HG03558 (cell line): Measurements from ENCODE around the gene ZDHHC4.

Experiments used
- ATAC-seq: cut with Tn5 transposase; IDR thresholded peaks from one replicate; pipeline ENCODE4 v1.9.1; 2021; ENCODE audit warnings: moderate number of reproducible peaks; ENCODE audit not compliant: unreplicated experiment; ENCODE audit errors: extremely low read depth

Gene ZDHHC4

DNA sequence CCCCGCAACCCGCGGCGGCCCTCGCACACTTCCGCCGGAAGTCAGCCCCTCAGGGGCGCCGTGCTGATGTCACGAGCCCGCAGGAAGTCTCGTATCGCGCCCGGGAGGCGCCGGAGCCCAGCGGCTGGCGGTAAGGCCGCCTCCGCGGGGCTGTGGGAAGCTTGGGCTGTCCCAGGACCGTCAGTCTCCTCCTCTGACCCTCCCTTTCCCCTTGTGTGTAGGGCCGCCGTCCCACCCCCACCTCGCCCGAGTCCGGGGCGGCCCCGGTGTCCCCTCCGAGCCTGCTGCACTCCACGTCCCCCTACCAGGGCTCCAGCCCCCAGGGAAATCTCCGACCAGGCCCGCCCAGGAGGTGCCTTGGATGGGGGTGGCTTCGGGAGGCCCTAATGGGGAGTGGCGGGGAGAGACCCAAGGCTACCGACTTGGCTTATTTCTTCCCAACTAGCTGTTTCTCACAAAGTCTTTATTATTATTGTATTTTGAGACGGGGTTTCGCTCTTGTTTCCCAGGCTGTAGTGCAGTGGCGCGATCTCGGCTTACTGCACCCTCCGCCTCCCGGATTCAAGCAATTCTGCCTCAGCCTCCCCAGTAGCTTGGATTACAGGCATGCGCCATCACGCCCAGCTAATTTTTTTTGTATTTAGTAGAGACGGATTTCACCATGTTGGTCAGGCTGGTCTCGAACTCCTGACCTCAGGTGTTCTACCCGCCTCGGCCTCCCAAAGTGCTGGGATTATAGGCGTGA, at the start of gene ZDHHC4:
Gene ZDHHC4 (plus strand): TSS at position 86 of the 745 bp plus-strand sequence. CDS start 3,108 bp downstream, outside the sequence.
- peak; percentile 95 for ATAC-seq

DNA sequence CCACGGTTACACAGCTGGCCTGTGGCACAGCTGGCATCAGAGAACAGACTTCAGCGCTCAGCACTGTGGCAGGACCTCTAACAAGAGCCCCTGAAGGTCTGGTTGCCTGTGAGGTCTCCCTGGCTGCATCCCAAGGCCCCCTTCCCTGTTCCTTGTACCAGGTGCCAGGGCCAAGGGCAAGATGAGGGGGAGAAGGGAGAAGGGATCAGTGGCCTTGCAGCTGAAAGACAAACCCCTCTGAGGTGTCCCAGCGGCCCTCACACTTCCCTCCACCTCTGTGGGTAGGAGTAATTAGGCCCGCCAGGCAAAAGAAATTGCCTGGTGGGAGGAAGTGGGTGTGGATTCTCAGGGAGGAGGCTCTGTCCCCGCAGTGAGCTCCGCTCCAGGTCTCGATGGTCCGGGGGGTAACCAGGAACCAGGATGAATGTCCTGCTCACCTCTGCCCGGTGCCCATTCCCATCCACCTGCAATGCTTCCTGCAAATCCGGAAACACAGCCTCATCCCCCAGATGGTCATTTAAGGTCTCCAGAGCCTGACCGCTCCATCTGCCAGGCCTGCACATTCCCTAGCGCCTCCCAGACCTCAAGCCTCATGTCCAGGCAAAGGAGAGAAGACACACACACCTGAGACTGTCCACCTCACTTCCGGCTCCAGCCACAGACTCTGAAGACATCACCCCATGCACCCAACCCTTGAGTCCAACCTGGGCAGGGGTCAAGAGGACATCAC, 48.7 kb upstream of the ZDHHC4 start:
- no peak for ATAC-seq

DNA sequence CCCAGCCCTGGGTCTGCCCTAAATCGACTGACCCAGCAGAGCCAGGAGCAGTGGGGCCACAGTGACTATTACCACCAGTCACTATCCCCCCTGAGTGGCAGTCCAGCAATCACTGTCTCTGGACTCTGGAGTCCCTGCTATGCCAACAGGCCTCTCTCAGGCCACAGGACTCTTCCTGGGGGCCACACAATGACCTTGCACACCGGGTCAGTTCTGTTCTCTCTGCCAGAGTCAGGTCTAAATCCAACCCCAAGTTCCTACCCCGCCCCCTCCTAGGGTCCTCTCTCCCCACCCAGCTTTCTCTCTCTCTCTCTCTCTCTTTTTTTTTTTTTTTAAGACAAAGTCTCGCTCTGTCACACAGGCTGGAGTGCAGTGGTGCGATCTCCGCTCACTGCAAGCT, 47.6 kb upstream of the ZDHHC4 start:
- no peak for ATAC-seq

DNA sequence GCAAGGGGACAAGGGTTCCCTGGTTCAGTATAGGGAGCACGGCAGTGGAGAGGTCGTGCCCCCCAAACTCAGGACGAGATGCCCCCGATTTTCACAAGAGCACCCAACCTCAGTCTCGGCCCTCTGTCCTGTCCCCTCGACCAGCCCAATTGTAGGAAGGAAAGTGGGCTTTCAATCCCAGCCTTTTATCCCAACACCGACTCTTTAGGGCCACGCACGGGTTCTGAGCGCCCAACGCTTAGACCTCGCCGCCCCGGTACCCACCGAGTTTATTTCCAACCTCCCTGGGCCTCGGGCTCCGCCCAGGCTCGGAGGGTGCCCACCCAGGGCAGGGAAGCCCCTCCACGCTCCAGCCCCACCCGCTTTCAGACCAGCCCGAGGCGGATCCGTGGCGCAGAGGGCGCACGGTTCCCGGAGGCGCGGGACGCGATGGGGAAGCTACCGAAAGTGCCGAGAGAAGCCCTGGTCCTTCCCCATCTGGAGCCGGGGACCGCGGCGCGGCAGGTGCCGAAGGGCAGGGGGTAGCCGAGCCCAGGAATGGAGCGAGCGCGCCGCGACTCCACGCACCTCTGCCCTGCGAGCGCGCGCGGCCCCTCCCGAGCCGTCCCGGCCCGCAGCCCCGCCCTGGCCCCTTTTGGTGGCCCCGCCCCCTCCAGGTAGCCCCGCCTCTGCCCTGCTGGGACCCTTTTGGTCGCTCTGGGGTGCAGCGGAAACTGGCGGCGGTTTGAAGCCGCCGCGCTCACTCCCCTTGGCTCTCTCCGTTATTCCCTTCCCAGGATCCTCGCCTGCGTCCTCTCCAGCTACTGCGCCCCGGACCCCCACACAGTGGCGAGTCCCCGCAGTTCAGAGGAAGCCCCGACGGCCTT, 46.4 kb upstream of the ZDHHC4 start:
- ATAC-seq = no peak

DNA sequence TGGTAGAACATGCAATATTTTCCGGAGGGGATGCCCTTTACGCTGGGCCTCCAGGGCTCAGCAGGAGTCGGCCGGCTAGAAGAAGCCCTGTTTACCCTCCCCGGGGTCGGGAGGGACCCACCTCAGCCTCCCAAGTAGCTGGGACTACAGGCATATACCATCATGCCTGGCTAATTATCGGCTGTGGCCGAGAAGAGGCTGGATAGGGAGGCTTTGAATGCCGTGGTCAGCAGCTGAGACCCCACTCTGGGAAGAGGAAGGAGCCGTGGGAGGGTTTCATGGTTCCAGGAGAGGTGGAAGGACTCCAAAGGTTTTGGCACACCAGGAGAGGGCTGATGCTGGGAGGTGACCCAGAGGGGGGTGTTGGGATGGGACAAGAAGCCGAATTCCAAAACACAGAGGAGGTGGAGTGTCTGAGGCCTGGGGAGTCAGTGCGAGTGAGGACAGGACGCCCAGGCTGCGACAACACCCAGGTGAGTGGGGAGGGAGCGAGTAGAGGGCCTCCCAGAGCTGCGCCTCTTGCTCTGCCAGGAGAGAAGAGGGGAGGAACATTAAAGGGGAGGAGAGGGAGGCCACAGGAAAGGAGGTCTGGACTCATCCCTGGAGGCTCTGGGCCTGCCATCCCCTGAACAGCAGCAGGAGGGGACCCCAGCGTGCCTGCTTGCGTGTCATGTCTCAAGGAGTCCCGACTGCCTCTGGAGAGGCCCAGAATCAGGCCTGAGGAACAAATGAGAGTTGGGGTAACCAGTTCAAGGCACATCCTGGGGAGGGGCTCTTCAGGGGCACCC, 45.6 kb upstream of the ZDHHC4 start:
- no peak for ATAC-seq

DNA sequence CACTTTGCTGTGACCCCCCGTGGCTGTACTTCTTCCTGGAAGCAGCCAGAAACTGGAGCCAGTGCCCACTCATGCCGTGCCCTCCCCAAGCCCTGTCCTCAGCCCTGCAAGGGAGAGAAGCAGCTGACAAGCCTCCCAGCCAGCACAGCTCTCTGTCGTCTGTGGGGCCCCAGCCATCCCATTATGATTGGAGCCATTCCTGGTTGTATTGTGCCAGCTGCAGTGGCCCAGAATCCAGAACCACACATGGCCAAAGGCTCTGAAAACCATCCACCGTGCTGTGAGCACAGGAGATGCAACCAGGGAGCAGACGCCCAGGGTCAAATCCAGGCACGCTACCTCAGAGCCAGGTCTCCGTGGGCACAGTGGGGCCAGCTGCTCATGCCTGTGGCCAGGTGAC, 44.7 kb upstream of the ZDHHC4 start:
- no peak for ATAC-seq

DNA sequence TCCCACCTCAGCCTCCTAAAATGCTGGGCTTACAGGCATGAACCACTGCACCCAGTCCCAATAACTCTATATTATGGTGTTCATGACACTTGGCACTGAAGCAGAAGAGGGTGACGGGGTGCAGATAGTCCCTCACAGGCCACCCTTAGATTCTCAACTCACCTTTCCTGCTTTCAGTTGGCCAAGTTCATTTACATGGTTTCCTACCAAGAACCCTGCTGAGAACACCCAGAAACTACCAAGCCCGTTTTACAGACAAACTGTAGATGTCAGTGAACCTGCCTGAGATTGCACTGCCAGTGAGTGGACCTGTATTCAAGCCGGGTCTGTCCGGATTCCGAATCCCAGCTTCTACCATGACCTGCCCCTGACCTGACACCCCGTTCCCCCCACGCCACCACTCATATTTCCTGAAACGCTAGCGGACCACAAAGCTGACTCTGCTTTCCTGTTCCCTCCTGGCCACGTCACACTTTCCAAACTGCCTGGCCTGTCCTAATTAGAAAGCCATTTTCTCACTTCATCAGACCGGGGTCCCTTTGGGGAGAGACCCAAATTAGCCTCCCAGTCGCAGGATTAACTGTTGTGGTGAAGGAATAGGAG, 43.3 kb upstream of the ZDHHC4 start:
- ATAC-seq = no peak

DNA sequence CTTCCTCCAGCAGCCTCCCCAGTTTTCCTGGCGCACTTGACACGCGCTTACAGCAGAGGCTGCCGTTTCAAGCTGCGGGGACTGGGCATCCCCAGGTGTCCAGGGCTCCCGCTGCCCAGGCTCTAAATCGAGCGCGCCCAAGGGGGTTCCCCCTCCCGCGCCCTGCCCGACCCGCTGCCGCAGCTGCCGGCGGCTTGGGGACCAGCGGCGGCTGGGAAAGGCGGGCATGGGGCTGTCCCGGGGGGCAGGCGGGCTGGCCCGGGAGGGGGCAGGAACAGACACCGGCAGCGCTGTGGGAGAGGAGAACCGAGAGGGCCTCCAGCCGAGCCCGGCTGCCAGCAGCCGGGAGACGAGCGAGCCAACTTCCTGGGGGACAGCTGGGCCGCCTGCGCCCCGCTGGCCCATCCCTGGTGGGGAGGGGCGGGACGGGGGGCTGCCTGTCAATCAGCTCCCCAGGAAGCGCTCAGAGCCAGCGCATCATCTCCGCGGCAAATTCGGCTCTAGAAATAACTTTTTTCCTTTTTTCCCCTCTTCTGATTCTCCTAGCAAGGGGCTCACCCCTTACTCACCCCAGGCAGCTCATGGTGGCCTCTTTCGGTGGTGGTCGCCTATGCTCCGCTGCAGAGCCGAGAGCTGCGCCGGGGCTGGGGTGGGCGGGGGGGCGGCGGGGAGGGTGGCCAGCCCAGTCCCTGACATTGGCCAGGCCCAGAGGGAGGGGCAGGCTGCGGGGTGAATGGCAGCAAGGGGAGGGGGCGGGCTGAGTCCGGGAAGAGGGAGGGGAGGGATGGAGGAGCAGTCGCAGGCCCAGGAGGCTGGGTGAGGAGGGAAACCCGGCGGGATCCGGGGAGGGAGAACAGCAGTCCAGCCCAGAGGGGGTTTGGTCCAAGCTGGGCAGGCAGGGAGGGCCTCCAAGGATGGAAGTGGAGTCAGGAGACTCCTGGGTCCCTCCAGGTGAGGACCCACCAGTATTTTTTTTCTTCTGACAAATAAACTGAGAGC, 40.7 kb upstream of the ZDHHC4 start:
- no peak for ATAC-seq

DNA sequence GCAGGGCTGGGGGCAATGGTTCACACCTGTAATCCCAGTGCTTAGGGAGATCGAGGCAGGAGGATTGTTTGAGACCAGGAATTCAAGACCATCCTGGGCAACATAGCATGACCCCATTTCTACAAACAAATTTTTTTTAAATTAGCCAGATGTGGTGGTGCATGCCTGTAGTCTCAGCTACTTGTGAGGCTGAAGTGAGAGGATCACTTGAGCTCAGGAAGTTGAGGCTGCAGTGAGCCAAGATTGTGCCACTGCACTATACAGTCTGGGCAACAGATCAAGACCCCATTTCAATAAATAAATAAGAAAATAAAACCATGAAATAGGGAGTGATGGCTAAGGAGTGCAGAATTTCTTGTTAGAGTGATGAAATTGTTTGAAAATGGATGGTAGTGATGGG, 34.9 kb upstream of the ZDHHC4 start:
- no peak for ATAC-seq

DNA sequence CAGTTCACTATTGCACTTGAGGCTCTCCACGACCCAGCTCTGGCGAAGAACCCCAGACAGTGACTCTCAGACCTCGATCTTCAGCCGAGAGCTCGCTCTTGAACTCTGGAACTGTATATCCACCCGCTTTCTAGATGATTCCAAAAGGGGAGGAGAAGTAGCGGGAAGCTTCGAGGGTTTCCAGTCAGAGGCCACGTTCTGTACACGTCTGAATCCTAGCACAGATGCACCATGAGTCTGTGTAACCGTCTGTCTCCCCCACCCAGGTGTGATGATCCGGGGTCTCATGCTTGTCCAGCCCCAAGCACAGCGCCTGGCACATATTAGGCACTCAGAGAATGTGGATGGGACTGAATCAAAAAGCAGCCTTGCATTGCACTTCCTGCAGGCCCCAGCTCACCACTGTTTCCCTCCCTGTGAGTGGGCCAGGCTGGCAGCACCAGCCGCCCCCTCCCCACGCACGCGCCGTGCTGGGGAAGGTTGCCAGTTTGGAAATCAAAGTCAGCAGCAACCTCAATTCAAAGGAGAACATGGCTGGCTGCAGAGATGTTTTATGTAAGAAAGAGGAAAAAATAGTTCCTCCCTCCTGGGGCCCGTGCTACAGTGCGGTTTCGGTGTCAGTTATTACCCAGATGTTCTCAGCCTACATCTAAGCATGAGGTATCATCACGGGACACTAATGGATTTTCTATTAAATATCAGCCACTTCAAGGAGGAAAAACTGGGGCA, 31.7 kb upstream of the ZDHHC4 start:
- no peak for ATAC-seq

DNA sequence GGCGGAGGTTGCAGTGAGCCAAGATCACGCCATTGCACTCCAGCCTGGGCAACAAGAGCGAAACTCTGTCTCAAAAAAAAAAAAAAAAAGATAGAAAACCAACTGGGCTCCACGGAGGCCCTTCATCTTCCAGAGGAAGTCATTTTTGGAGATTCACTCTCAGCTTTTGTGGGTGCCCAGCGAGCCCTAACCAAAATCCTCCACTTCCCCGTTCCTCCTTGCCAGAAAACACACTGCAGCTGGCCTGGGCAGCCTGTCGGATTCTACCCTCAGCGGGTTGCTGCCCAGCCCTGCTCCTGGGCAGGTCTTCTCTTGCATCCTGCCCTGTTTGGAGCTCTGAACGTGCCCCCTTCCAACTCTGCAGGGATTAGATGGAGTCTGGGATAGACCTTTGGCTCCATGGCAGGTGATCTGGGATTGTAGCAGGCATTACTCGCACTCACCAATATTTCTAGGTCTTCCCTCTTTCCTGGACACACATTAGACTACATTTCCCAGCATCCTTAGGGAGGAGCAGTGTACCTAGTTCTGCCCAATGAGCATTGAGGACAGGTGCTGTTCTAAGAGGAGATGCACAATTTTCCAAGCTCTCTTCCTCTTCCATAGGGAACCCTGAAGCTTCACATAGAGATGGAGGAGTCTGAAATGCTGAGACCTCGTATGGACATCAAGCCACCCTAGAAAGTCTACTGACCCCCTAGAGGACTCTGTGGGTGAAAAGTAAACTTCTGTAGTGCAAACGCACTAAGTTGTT, 30.6 kb upstream of the ZDHHC4 start:
- ATAC-seq = no peak

DNA sequence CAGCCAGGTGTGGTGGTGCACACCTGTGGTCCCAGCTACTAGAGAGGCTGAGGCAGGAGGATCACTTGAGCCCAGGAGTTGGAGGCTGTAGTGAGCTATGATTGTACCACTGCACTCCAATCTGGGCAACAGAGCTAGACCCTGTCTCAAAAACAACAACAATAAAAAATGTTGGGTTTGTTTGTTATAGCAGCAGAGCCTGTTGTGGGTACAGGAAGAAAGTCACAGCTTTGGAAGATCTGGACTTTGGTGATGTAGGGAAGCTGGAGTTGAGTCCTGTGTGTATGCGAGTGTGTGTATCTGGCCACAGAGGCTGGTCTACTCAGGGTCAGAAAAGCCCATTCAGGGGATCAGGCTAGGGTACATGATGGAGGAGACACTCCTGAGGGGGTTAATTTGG, 29.9 kb upstream of the ZDHHC4 start:
- no peak for ATAC-seq

DNA sequence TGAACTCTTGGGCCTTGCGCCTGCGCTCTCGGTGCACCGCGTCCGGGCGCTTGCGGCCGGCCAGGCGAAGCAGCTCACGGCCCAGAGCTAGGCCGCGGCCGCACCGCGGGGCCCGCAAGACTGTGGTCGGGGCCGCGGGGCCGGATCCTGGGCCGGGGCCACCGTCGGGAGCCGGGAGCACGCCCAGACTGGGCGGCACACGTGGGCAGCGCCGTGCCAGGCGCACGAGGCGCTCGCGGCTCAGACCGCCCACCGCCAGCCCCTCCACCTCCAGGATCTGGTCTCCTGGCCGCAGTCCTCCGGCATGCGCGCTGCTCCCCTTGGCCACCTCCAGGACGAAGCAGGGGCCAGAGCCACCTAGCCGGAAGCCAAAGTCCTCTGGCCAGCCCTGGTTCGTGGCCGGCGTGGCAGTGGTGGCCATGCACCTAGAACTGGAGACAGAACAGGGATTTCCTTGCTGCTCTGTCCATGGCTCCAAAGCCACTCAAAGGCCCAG, 26.2 kb upstream of the ZDHHC4 start, which contains the start of gene GRID2IP:
Gene GRID2IP (minus strand): TSS at position 446 of the 496 bp plus-strand sequence. CDS start 25 bp downstream, at position 421.
- ATAC-seq = no peak

DNA sequence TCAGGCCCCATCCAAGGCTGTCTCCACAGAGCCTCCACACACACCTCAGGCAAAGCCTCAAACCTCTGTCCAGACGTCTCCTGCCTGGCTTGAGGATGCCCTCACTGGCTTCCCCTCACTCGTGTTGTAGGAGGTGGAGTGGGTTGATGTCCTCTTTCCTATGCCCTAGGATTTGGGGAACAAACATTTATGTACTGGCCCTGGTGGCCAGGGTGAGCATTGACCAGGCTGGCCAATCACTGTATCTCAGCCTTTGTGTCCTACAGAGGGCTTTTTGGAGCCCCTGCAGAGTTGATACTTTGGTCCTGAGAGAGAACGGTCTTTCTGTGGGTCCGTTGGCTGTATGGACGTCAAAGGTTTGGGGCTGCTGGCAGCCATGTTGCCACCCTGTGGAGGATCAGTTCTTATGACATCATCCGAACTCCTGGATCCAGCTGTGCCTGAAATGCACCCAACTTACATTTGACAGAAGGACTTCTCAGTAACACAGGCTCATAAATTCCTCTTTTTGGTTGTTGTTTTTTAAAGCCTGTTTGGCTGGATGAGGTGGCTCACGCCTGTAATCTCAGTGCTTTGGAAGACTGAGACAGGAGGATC, 23.7 kb upstream of the ZDHHC4 start:
- ATAC-seq = no peak

DNA sequence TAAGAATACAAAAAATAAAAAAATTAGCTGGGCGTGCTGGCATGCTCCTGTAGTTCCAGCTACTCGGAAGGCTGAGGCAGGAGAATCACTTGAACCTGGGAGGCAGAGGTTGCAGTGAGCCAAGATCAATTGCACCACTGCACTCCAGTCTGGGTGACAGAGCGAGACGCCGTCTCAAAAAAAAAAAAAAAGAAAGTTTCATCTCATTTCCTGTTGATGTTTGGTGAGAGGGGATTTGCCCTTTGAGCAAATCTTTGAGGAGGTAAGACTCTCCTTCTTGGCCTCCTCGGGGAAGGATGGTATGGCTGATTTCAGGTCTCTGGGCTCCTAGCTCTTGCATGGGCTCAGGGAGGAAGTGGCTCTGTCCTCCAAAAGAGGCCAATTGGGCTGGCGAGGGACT, 22.4 kb upstream of the ZDHHC4 start:
- ATAC-seq = no peak

DNA sequence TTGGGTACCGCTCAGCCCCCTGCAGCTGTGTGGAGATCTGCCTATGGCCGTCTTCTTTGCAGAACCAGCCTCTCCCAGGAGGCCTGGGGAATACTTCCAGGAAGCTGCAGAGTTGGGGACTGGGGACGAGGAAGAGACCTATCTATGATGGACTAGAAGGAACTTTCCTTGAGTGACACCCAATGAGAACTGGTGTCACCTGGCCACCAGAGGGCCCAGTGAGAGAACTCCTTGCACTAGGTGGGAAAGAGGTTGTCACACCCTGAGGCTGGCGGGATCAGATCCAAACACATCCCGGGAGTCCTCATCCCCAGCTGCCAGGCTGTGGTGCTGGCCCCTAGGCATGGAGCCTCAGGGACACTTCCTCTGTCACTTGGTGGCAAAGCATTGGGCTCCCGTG, 21.1 kb upstream of the ZDHHC4 start:
- ATAC-seq = no peak

DNA sequence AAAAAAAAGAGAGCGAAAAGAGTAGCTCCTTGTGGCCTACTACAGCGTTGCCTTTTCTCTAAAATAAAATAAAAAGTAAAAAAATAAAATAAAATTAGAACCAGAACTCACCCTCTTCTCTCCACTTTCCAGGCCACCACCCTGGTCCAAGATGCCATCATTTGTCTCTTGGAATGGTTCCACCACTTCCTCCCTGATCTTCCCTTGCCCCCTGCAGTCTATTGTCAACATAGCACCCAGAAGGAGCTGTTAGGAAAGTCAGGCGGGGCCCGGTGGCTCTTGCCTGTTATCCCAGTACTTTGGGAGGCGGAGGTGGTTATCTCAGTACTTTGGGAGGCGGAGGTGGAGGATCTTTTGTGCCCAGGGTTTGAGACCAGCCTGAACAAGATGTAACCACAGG, 18.4 kb upstream of the ZDHHC4 start:
- no peak for ATAC-seq
